ENCODE results near the gene ZRANB3. TPM values are rescaled to one million over a fixed set of nuclear protein-coding genes. Genes with fewer than 3 reads are reported as not detected.

Gene ZRANB3
- total and polyA plus RNA-seq, 12 donors = 0.66 to 5.7 (median 2.2) TPM

DNA sequence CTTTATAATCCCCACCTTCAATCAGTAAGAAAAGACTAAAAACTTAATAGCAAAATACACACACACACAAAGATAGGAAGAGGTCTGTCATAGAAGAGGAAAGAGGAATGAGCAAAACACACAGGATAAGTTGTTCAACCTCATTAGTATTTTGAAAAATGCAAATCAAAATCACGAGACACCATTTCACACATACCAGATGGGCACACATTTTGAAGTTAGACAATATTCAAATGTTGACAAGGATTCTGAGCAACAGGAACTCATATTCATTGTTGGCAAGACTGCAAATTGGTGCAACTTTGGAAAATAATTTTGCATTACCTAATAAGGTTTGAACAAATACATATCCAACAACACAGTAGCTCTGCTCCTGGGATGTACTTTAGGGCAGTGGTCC is 351.3 kb downstream of the ZRANB3 start:
- no peak overlapping the region for H3K4me3 ChIP-seq
- intact Hi-C loops (cut with DNase I) = no loop called here

DNA sequence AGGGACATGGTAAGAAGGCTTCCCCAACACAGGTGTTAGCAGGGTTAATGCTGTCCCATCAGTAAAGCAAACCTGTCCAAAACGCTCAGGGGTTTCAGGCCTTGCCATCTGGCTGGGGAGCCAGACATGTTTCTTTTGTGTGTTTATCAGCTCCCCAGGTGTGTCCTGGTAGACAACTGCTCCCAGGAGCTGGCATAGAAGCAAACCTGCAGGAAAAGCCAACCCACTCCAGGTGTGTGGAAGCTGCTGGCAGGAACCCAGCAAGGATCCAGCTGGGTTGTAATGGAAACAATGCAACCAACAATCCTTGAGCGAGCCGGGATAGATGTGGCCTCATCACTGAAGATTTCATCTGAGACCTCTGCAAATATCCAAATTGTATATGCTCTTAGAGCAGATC is 355.8 kb downstream of the ZRANB3 start:
- WGBS, 2 donors = 82 to 89% methylated on average over 3 of the region's 3 CpGs
- peaks cover 0 to 71% (median 26%) of the 10 kb centered on the region in 9 donors for H3K36me3 ChIP-seq
- TF ChIP-seq, protein P1, sequence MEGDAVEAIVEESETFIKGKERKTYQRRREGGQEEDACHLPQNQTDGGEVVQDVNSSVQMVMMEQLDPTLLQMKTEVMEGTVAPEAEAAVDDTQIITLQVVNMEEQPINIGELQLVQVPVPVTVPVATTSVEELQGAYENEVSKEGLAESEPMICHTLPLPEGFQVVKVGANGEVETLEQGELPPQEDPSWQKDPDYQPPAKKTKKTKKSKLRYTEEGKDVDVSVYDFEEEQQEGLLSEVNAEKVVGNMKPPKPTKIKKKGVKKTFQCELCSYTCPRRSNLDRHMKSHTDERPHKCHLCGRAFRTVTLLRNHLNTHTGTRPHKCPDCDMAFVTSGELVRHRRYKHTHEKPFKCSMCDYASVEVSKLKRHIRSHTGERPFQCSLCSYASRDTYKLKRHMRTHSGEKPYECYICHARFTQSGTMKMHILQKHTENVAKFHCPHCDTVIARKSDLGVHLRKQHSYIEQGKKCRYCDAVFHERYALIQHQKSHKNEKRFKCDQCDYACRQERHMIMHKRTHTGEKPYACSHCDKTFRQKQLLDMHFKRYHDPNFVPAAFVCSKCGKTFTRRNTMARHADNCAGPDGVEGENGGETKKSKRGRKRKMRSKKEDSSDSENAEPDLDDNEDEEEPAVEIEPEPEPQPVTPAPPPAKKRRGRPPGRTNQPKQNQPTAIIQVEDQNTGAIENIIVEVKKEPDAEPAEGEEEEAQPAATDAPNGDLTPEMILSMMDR (IDR thresholded peaks at IDR 0.05) = no peak

More for the DNA sequence above, 351.3 kb downstream of the ZRANB3 start:
- ATAC-seq (no peak), DNase-seq (no peak)
- Histone ChIP-seq H3K4me1 (no peaks in the 10 kb centered on the region), H3K36me3 (peaks cover 0 to 33% (median 15%) of the 10 kb centered on the region in 9 donors), H3K27me3 (no peaks in the 10 kb centered on the region), H3K9me3 (peaks cover 0 to 12% (median 0%) of the 10 kb centered on the region in 11 donors), H3K27ac (no peak overlapping the region)
- TF ChIP-seq, protein P1 (IDR thresholded peaks at IDR 0.05) = no peak
- WGBS, 2 donors = 94 to 97% methylated on average over 1 of the region's 1 CpG

DNA sequence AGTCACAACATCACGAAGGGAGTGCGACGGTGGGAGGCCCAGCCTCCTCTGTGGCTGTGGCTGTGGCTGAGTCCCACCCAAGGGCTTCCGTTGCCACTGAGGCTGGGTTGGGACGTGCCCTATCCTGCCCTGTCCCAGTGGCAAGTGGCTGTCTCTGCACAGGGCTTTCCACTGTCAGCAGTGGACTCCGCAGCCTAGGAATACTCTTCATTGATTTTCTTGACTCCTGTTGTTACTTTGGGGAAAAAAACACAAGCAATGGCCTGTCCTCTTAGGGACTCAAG is 356.3 kb downstream of the ZRANB3 start:
- ATAC-seq = peak in 1 of 8 donors; percentile 46
- no peak overlapping the region for H3K4me3 ChIP-seq
- no peak for DNase-seq
- 96 to 97% methylated on average over 6 of the region's 6 CpGs for WGBS, 2 donors
- peaks cover 0 to 12% (median 0%) of the 10 kb centered on the region in 11 donors for H3K9me3 ChIP-seq
- H3K27me3 ChIP-seq = no peaks in the 10 kb centered on the region
- H3K27ac ChIP-seq = no peak overlapping the region
- intact Hi-C loops (cut with DNase I) = loop anchor here in 1 of 10 donors (5.0 kb wide), 1 partner anchor 52 kb away; no protein-coding TSS in a partner anchor
- TF ChIP-seq, protein P1 (IDR thresholded peaks at IDR 0.05) = no peak
- peaks cover 0 to 75% (median 28%) of the 10 kb centered on the region in 9 donors for H3K36me3 ChIP-seq
- H3K4me1 ChIP-seq = no peaks in the 10 kb centered on the region

More for the DNA sequence above, 355.8 kb downstream of the ZRANB3 start:
- H3K27ac ChIP-seq = no peak overlapping the region
- DNase-seq (no peak), ATAC-seq (no peak)
- H3K4me1 ChIP-seq = no peaks in the 10 kb centered on the region
- intact Hi-C loops (cut with DNase I) = no loop called here
- H3K9me3 ChIP-seq = peaks cover 0 to 12% (median 0%) of the 10 kb centered on the region in 11 donors
- H3K4me3 ChIP-seq = no peak overlapping the region
- no peaks in the 10 kb centered on the region for H3K27me3 ChIP-seq

DNA sequence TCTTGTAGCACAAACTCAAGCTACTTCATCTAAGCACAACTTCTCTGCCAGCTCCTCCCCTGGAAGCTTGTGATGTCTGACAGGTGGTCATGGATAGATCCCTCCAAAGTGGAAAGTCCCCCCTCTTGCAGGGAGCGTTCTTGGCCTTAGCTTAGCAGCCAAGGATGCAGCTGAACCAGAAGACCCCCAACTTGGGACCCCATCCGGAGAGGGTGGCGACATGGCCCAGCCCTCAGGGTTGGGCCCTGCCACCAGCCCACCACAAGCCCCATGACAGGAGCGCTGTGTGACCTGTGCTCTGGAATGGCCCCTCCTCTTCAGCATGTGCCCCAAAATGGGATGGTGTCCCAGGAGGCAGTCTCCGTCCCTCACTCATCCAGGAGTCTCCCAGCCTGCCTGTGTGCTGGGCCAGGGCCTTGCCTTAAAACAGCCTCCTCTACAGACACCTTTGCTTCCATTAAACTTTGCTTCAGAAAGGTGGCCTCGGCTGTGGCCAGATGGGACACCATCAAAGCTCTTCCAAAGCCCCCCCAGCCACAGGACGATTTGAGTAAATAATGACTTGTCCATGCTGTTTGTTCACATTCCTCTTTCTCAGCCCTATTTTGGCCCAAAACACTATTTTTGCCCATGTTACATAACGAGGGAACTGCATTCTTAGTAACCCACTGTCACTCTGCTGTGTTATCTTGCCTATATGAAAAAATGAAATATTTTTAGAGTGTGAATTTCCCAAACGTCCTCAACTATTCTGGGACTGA is 356.8 kb downstream of the ZRANB3 start:
- H3K4me1 ChIP-seq = no peaks in the 10 kb centered on the region
- H3K9me3 ChIP-seq = peaks cover 0 to 12% (median 0%) of the 10 kb centered on the region in 11 donors
- H3K4me3 ChIP-seq = no peak overlapping the region
- H3K36me3 ChIP-seq = peaks cover 0 to 81% (median 34%) of the 10 kb centered on the region in 9 donors
- intact Hi-C loops (cut with DNase I) = loop anchor here in 1 of 10 donors (5.0 kb wide), 1 partner anchor 52 kb away; no protein-coding TSS in a partner anchor
- H3K27ac ChIP-seq = no peak overlapping the region
- ATAC-seq (peak in 1 of 8 donors; percentile 22), DNase-seq (no peak)
- WGBS, 2 donors = 86 to 87% methylated on average over 9 of the region's 9 CpGs
- no peaks in the 10 kb centered on the region for H3K27me3 ChIP-seq
- TF ChIP-seq, protein P1 (IDR thresholded peaks at IDR 0.05) = no peak
